ENCODE measurements around the gene KIAA1328.

- TF ChIP-seq, protein P1, sequence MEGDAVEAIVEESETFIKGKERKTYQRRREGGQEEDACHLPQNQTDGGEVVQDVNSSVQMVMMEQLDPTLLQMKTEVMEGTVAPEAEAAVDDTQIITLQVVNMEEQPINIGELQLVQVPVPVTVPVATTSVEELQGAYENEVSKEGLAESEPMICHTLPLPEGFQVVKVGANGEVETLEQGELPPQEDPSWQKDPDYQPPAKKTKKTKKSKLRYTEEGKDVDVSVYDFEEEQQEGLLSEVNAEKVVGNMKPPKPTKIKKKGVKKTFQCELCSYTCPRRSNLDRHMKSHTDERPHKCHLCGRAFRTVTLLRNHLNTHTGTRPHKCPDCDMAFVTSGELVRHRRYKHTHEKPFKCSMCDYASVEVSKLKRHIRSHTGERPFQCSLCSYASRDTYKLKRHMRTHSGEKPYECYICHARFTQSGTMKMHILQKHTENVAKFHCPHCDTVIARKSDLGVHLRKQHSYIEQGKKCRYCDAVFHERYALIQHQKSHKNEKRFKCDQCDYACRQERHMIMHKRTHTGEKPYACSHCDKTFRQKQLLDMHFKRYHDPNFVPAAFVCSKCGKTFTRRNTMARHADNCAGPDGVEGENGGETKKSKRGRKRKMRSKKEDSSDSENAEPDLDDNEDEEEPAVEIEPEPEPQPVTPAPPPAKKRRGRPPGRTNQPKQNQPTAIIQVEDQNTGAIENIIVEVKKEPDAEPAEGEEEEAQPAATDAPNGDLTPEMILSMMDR (IDR thresholded peaks at IDR 0.05): no peak
- no peak for TF ChIP-seq POLR2A (IDR thresholded peaks at IDR 0.05)
- no peak for TF ChIP-seq POLR2AphosphoS5 (IDR thresholded peaks at IDR 0.05; ENCODE audit: insufficient read depth in 1 of 2, low read depth in 1 of 2)
Observed at GRCh38 chr18:37277804-37278203, 448.9 kb downstream of the KIAA1328 start.

All from vagina (tissue), 2 donors.